ENCODE results near the gene IL18RAP. TPM values are rescaled to one million over a fixed set of nuclear protein-coding genes. Genes with fewer than 3 reads are reported as not detected.

Gene IL18RAP
- total RNA-seq, 1 donor, result not detected

- DNase-seq (ENCODE audit: insufficient read length, low spot score, missing footprints), result no peak
- Histone ChIP-seq H4K20me1 (ENCODE audit: insufficient read depth, low read length) (no peaks in the 10 kb centered on the region), H3K9me3 (ENCODE audit: low read depth, low read length) (no peaks in the 10 kb centered on the region), H3K4me3 (ENCODE audit: insufficient read depth, low read length) (no peak overlapping the region), H3K27ac (ENCODE audit: low read depth, low read length) (no peak overlapping the region), H2AFZ (ENCODE audit: low read length) (no peak overlapping the region), H3K4me1 (ENCODE audit: insufficient read depth, low read length) (no peaks in the 10 kb centered on the region), H3K79me2 (ENCODE audit: insufficient read depth, low read length) (no peaks in the 10 kb centered on the region), H3K36me3 (ENCODE audit: insufficient read depth, low read length) (no peaks in the 10 kb centered on the region), H3K27me3 (ENCODE audit: insufficient read depth, low read length) (peaks cover 3% of the 10 kb centered on the region), H3K4me2 (ENCODE audit: insufficient read depth, low read length) (no peak overlapping the region)
- TF ChIP-seq CTCF (IDR thresholded peaks at IDR 0.05; ENCODE audit: extremely low read depth, low read depth, low read length), result no peak
Measured at GRCh38 chr2:102463160-102463559, 40.2 kb downstream of the IL18RAP start.

GRCh38 chr2:102470168-102470567 is 47.2 kb downstream of the IL18RAP start:
- TF ChIP-seq CTCF (IDR thresholded peaks at IDR 0.05; ENCODE audit: extremely low read depth, low read depth, low read length), result no peak
- Histone ChIP-seq H3K4me2 (ENCODE audit: insufficient read depth, low read length) (no peak overlapping the region), H3K4me3 (ENCODE audit: insufficient read depth, low read length) (no peak overlapping the region), H3K27me3 (ENCODE audit: insufficient read depth, low read length) (peaks cover 3% of the 10 kb centered on the region), H3K36me3 (ENCODE audit: insufficient read depth, low read length) (no peaks in the 10 kb centered on the region), H3K27ac (ENCODE audit: low read depth, low read length) (no peak overlapping the region), H4K20me1 (ENCODE audit: insufficient read depth, low read length) (no peaks in the 10 kb centered on the region), H3K4me1 (ENCODE audit: insufficient read depth, low read length) (no peaks in the 10 kb centered on the region), H3K9me3 (ENCODE audit: low read depth, low read length) (peaks cover 2% of the 10 kb centered on the region), H3K79me2 (ENCODE audit: insufficient read depth, low read length) (no peaks in the 10 kb centered on the region), H2AFZ (ENCODE audit: low read length) (no peak overlapping the region)
- DNase-seq (ENCODE audit: insufficient read length, low spot score, missing footprints), result no peak

- Histone ChIP-seq H3K79me2 (ENCODE audit: insufficient read depth, low read length) (no peaks in the 10 kb centered on the region), H3K4me3 (ENCODE audit: insufficient read depth, low read length) (no peak within 1 kb of the TSS), H4K20me1 (ENCODE audit: insufficient read depth, low read length) (no peaks in the 10 kb centered on the region), H3K27ac (ENCODE audit: low read depth, low read length) (no peak within 1 kb of the TSS), H3K36me3 (ENCODE audit: insufficient read depth, low read length) (no peaks in the 10 kb centered on the region), H3K27me3 (ENCODE audit: insufficient read depth, low read length) (peaks cover 3% of the 10 kb centered on the region), H3K9me3 (ENCODE audit: low read depth, low read length) (peaks cover 2% of the 10 kb centered on the region), H3K4me1 (ENCODE audit: insufficient read depth, low read length) (no peaks in the 10 kb centered on the region), H2AFZ (ENCODE audit: low read length) (no peak within 1 kb of the TSS), H3K4me2 (ENCODE audit: insufficient read depth, low read length) (no peak within 1 kb of the TSS)
- peak; percentile 93 for TF ChIP-seq CTCF (IDR thresholded peaks at IDR 0.05; ENCODE audit: extremely low read depth, low read depth, low read length)
- no peak for DNase-seq (ENCODE audit: insufficient read length, low spot score, missing footprints)
Measured at GRCh38 chr2:102473020-102473419, 50.1 kb downstream of the IL18RAP start, which contains the start of gene SLC9A4. TSS of gene SLC9A4 (plus strand) at chr2:102473226. CDS start at chr2:102473760, 534 bp downstream.

GRCh38 chr2:102473631-102474030 is 50.7 kb downstream of the IL18RAP start:
- H3K4me2 ChIP-seq (ENCODE audit: insufficient read depth, low read length), result no peak overlapping the region
- peaks cover 3% of the 10 kb centered on the region for H3K27me3 ChIP-seq (ENCODE audit: insufficient read depth, low read length)
- no peaks in the 10 kb centered on the region for H3K4me1 ChIP-seq (ENCODE audit: insufficient read depth, low read length)
- peaks cover 2% of the 10 kb centered on the region for H3K9me3 ChIP-seq (ENCODE audit: low read depth, low read length)
- H3K36me3 ChIP-seq (ENCODE audit: insufficient read depth, low read length), result no peaks in the 10 kb centered on the region
- H3K27ac ChIP-seq (ENCODE audit: low read depth, low read length), result no peak overlapping the region
- H2AFZ ChIP-seq (ENCODE audit: low read length), result no peak overlapping the region
- H4K20me1 ChIP-seq (ENCODE audit: insufficient read depth, low read length), result no peaks in the 10 kb centered on the region
- TF ChIP-seq CTCF (IDR thresholded peaks at IDR 0.05; ENCODE audit: extremely low read depth, low read depth, low read length), result no peak
- DNase-seq (ENCODE audit: insufficient read length, low spot score, missing footprints), result no peak
- no peak overlapping the region for H3K4me3 ChIP-seq (ENCODE audit: insufficient read depth, low read length)
- no peaks in the 10 kb centered on the region for H3K79me2 ChIP-seq (ENCODE audit: insufficient read depth, low read length)
